Lower lobe of right lung (tissue), 2 donors: ENCODE data around the gene PRDX5. TPM values are rescaled to one million over a fixed set of nuclear protein-coding genes. Genes with fewer than 3 reads are reported as not detected.

Experiments
- ATAC-seq, 2 donors: fragments of 200-7000 bp; cut with Tn5 transposase; one replicate each; pipeline ENCODE4 v1.9.1; 2020 to 2022; ENCODE audit warnings: mild to moderate bottlenecking in 2 of 2, moderate library complexity in 2 of 2
- DNase-seq: peaks from one replicate; pipeline ENCODE4 v3.0.0-alpha.2; 2020
- H3K27ac ChIP-seq: fragments of 200-600 bp; one replicate; pipeline ENCODE4 v1.8.0; 2022
- H3K27me3 ChIP-seq: fragments of 200-600 bp; one replicate; pipeline ENCODE4 v1.8.0; 2022; ENCODE audit warnings: low read depth
- H3K36me3 ChIP-seq: fragments of 200-600 bp; one replicate; pipeline ENCODE4 v1.8.0; 2022; ENCODE audit warnings: mild to moderate bottlenecking
- H3K4me1 ChIP-seq: fragments of 200-600 bp; one replicate; pipeline ENCODE4 v1.8.0; 2022
- H3K4me3 ChIP-seq: fragments of 200-600 bp; one replicate; pipeline ENCODE4 v1.8.0; 2022; ENCODE audit warnings: mild to moderate bottlenecking
- H3K9me3 ChIP-seq: fragments of 200-600 bp; one replicate; pipeline ENCODE4 v1.8.0; 2022
- intact Hi-C: fragments of 100-400 bp; cut with DNase I; formaldehyde crosslinking; loops from one replicate; pipeline ENCODE4 v1.11.0; 2022
- total RNA-seq: library from RNA; stranded (reverse); fragmentation: NEBNext Ultra II Directional; extraction: Animal tissue kit (Norgen Biotek cat#: 25700); gene quantifications from one replicate; pipeline ENCODE4 v1.2.1, GENCODE V29; 2021
- TF ChIP-seq, protein P1 (sequence below): fragments of 200-600 bp; IDR thresholded peaks from one replicate; pipeline ENCODE4 v1.8.0; 2022; ENCODE audit warnings: antibody characterized with exemption, mild to moderate bottlenecking
- donor health status: DM: no; HTN: yes; CAD: no; lungs with severe emphysema.

PRDX5 gene
- total RNA-seq, 1 donor from 2014 or later = 203 TPM

DNA sequence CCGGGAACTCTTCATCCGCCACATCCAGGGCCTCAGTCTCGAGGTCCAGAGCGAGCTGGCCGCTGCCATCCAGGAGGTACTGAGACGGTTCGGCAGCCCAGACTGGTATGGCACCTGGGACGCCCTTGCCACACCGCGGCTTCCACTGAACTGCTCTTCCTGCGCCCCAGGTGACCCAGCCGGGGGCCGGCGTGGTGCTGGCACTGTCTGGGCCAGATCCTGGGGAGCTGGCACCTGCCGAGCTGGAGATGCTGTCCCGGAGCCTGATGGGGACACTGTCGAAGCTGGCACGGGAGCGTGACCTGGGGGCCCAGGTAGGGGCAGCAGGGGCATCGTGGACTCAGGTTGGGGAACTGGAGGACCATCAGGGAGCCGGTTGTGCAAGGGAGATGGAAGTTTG is 23.5 kb downstream of the PRDX5 start:
- Histone ChIP-seq H3K4me3 (no peak overlapping the region), H3K4me1 (peaks cover 31% of the 10 kb centered on the region), H3K9me3 (no peaks in the 10 kb centered on the region), H3K36me3 (peaks cover 15% of the 10 kb centered on the region), H3K27me3 (no peaks in the 10 kb centered on the region), H3K27ac (peak overlapping the region; percentile 11)
- intact Hi-C loops = no loop called here
- TF ChIP-seq, protein P1, sequence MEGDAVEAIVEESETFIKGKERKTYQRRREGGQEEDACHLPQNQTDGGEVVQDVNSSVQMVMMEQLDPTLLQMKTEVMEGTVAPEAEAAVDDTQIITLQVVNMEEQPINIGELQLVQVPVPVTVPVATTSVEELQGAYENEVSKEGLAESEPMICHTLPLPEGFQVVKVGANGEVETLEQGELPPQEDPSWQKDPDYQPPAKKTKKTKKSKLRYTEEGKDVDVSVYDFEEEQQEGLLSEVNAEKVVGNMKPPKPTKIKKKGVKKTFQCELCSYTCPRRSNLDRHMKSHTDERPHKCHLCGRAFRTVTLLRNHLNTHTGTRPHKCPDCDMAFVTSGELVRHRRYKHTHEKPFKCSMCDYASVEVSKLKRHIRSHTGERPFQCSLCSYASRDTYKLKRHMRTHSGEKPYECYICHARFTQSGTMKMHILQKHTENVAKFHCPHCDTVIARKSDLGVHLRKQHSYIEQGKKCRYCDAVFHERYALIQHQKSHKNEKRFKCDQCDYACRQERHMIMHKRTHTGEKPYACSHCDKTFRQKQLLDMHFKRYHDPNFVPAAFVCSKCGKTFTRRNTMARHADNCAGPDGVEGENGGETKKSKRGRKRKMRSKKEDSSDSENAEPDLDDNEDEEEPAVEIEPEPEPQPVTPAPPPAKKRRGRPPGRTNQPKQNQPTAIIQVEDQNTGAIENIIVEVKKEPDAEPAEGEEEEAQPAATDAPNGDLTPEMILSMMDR = no peak
- DNase-seq (no peak), ATAC-seq (no peak)

DNA sequence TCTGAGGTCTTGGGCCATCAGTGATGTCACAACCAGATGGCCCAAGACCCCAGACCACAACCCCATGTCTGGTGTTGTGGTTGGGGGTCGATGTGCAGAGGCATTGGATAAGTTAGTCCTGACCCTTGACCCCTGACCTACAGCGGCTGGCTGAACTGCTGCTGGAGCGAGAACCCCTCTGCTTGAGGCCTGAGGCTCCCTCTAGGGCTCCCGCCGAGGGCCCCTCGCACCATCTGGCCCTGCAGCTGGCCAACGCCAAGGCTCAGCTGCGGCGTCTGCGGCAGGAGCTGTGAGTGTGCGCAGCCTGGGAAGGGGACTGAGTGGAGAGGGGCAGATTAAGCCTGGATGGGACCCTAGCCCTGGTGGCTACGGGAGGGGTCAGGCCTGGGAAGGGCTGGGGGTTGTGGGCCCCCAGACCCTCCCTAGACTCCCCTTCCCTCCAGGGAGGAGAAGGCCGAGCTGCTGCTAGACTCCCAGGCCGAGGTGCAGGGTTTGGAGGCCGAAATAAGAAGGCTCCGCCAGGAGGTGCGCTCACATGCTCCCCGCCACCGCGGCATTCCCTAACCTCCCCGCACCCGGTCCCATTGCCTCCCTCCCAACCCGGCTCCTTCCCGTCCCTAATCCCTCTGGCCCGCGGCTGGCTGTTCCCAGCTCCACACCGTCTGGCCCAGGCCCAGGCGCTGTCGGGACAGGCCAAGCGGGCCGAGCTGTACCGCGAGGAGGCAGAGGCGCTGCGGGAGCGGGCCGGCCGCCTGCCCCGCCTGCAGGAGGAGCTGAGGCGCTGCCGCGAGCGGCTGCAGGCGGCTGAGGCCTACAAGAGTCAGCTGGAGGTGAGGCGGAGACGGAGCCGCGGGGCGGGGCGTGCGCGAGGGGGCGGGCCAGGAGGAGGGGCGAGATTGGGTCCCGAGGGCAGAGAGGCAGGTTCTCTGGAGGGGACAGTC is 24.2 kb downstream of the PRDX5 start:
- TF ChIP-seq, protein P1 = peak; percentile 47
- Histone ChIP-seq H3K27me3 (no peaks in the 10 kb centered on the region), H3K27ac (peak overlapping the region; percentile 76), H3K4me1 (peaks cover 31% of the 10 kb centered on the region), H3K9me3 (no peaks in the 10 kb centered on the region), H3K36me3 (peaks cover 15% of the 10 kb centered on the region), H3K4me3 (peak overlapping the region; percentile 47)
- peak; percentile 94 for DNase-seq
- ATAC-seq = peak; percentile 93 to 95
- intact Hi-C loops = no loop called here

DNA sequence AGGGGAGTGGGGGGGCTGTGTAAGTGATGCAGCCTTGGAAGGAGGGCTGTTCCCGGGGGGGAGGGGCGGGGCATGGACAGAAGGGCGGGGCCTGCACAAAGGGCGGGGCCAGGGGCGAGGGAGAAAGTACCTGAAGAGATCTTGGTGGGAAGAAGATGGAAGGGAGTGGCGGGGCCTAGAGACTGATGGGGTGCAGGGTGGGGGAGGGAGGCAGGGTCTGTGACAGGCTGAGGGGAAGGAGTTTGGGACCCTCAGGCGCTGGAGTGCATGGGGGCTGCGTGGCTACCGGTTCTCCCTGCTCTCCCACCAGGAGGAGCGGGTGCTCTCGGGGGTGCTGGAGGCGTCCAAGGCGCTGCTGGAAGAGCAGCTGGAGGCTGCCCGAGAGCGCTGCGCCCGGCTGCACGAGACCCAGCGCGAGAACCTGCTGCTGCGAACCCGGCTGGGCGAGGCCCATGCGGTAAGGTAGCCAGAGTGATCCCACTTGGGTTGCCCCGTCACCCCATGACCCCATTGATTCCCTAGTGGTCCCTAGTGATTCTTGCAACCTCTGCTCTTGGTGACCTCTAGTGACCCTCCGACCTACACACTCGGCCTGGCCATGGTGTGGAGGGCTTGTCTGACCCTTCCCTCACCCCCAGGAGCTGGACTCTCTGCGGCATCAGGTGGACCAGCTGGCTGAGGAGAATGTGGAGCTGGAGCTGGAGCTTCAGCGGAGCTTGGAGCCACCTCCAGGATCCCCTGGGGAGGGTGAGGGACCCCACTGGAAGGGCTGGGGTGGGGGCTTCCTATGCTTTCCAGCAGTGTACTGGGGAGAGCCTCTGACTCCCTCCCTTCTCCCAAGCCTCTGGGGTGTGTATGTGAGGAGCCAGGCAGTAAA is 25.2 kb downstream of the PRDX5 start:
- ATAC-seq (no peak), DNase-seq (no peak)
- Histone ChIP-seq H3K27ac (no peak overlapping the region), H3K36me3 (peaks cover 15% of the 10 kb centered on the region), H3K4me1 (peaks cover 31% of the 10 kb centered on the region), H3K9me3 (no peaks in the 10 kb centered on the region), H3K27me3 (no peaks in the 10 kb centered on the region), H3K4me3 (peak overlapping the region; percentile 47)
- TF ChIP-seq, protein P1 = no peak
- intact Hi-C loops = no loop called here

DNA sequence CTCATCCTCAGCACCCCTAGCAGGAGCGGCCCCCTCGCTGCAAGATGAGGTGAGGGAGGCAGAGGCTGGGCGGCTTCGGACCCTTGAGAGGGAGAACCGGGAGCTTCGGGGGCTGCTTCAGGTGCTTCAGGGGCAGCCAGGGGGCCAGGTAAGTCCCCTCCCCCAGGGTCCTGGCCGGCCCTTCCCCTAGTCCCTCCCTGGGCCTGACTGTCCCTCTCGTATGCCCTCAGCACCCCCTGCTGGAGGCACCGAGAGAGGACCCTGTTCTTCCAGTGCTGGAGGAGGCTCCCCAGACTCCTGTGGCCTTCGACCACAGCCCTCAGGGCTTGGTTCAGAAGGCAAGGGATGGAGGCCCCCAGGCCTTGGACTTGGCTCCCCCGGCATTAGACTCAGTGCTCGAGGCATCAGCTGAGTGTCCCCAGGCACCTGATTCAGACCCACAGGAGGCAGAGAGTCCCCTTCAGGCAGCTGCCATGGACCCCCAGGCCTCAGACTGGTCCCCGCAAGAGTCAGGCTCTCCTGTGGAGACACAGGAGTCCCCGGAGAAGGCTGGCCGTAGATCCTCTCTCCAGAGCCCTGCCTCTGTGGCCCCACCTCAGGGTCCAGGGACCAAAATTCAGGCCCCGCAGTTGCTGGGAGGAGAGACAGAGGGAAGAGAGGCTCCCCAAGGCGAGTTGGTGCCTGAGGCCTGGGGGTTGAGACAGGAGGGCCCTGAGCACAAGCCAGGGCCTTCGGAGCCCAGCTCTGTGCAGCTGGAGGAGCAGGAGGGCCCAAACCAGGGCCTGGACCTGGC is 26.0 kb downstream of the PRDX5 start:
- DNase-seq (no peak), ATAC-seq (no peak)
- peaks cover 15% of the 10 kb centered on the region for H3K36me3 ChIP-seq
- no peak overlapping the region for H3K27ac ChIP-seq
- H3K9me3 ChIP-seq = no peaks in the 10 kb centered on the region
- peaks cover 31% of the 10 kb centered on the region for H3K4me1 ChIP-seq
- no peak overlapping the region for H3K4me3 ChIP-seq
- H3K27me3 ChIP-seq = no peaks in the 10 kb centered on the region
- intact Hi-C loops = no loop called here
- TF ChIP-seq, protein P1 = peak; percentile 18

DNA sequence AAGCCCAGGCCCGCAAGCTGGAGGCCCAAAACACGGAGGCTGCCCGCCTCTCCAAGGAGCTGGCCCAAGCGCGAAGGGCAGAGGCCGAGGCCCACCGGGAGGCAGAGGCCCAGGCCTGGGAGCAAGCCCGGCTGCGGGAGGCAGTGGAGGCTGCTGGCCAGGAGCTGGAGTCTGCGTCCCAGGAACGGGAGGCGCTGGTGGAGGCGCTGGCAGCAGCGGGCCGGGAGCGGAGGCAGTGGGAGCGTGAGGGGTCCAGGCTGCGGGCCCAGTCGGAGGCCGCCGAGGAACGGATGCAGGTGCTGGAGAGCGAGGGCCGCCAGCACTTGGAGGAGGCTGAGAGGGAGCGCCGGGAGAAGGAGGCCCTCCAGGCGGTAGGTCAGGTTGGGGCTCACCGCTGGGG is 26.9 kb downstream of the PRDX5 start:
- intact Hi-C loops = no loop called here
- ATAC-seq (no peak), DNase-seq (no peak)
- Histone ChIP-seq H3K27ac (no peak overlapping the region), H3K9me3 (no peaks in the 10 kb centered on the region), H3K27me3 (no peaks in the 10 kb centered on the region), H3K4me3 (no peak overlapping the region), H3K36me3 (peaks cover 15% of the 10 kb centered on the region), H3K4me1 (peaks cover 24% of the 10 kb centered on the region)
- TF ChIP-seq, protein P1 = no peak
